Erythroblast (primary cell): ENCODE data around the gene MAPT.
"Not testable (repeated sequence)": the region's sequence is repeated elsewhere in the genome, so short reads cannot be mapped to it uniquely, and the experiment has no call there.

ENCODE experiments used
- DNase-seq, 2 experiments: peaks; one replicate each; lab custom pipeline; 2025; lab: John Stamatoyannopoulos, UW
- GATA1 ChIP-seq: IDR thresholded peaks from 2 replicates; pipeline ENCODE4 v1.6.1; 2011; ENCODE audit warnings: low read depth, mild to moderate bottlenecking, control low read depth, low read length, moderate library complexity
- POLR2A ChIP-seq: IDR thresholded peaks from 2 replicates; pipeline ENCODE4 v1.6.1; 2011; ENCODE audit warnings: mild to moderate bottlenecking, low read length

The MAPT gene

GRCh38 chr17:46020023-46020761, 125.8 kb downstream of the MAPT start:
- TF ChIP-seq POLR2A = no peak
- DNase-seq = no peak

- TF ChIP-seq POLR2A = no peak
- no peak for TF ChIP-seq GATA1
- DNase-seq = no peak
Observed at GRCh38 chr17:46020998-46021397, 126.6 kb downstream of the MAPT start.

GRCh38 chr17:46023366-46023765, 129.0 kb downstream of the MAPT start:
- DNase-seq = not testable (repeated sequence)

GRCh38 chr17:46023783-46024388, 129.5 kb downstream of the MAPT start:
- DNase-seq = no peak
- no peak for TF ChIP-seq GATA1
- no peak for TF ChIP-seq POLR2A

GRCh38 chr17:46024590-46024989, 130.2 kb downstream of the MAPT start:
- DNase-seq = no peak
- TF ChIP-seq GATA1 (no peak), POLR2A (no peak)

- DNase-seq = no peak
- TF ChIP-seq GATA1 = no peak
- no peak for TF ChIP-seq POLR2A
Observed at GRCh38 chr17:46025060-46025459, 130.7 kb downstream of the MAPT start.

GRCh38 chr17:46025510-46026165, 131.3 kb downstream of the MAPT start:
- TF ChIP-seq GATA1 (no peak), POLR2A (no peak)

GRCh38 chr17:46026166-46027047, 132.1 kb downstream of the MAPT start:
- no peak for DNase-seq
- TF ChIP-seq GATA1 = no peak

More at GRCh38 chr17:46025510-46026165, 131.3 kb downstream of the MAPT start:
- DNase-seq = no peak

GRCh38 chr17:46027048-46027975, 133.0 kb downstream of the MAPT start:
- TF ChIP-seq GATA1 = no peak
- no peak for TF ChIP-seq POLR2A
- DNase-seq = no peak

- no peak for DNase-seq
- TF ChIP-seq GATA1 = no peak
- TF ChIP-seq POLR2A = no peak
Observed at GRCh38 chr17:46027976-46028325, 133.6 kb downstream of the MAPT start.

- TF ChIP-seq POLR2A (no peak), GATA1 (no peak)
- DNase-seq = no peak
Observed at GRCh38 chr17:46028374-46028773, 134.0 kb downstream of the MAPT start.

GRCh38 chr17:46028981-46029565, 134.7 kb downstream of the MAPT start:
- DNase-seq = no peak
- TF ChIP-seq GATA1 (no peak), POLR2A (no peak)

GRCh38 chr17:46029627-46030026, 135.3 kb downstream of the MAPT start:
- no peak for TF ChIP-seq POLR2A
- DNase-seq = no peak
